ENCODE measurements around the gene CYP4V2. TPM values are rescaled to one million over a fixed set of nuclear protein-coding genes. Genes with fewer than 3 reads are reported as not detected.
"Not testable (repeated sequence)": the region's sequence is repeated elsewhere in the genome, so short reads cannot be mapped to it uniquely, and the experiment has no call there.

Gene CYP4V2
- total RNA-seq, 1 experiment from 2014 or later = 2.9 TPM

DNA sequence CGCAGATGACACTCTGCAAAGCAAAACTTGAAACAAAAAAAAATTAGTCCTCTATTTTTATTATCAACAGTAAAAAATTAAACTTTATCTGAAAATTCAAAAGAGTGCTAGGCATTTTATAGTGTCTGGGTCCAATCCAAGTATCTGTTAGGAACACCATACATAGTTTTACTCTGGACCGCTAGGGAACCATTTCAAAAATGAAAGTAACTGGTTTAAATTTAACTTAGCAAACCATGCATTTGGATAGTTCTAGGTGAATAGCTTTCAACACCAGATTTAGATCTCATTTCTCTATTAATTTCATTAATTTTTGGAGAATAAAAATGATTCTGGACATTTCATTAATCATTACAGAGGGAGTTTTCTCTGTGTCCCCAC lies 37.1 kb downstream of the CYP4V2 start:
- no peaks in the 10 kb centered on the region for H3K27me3 ChIP-seq (ENCODE audit: control insufficient read depth, insufficient read depth, low read length)

DNA sequence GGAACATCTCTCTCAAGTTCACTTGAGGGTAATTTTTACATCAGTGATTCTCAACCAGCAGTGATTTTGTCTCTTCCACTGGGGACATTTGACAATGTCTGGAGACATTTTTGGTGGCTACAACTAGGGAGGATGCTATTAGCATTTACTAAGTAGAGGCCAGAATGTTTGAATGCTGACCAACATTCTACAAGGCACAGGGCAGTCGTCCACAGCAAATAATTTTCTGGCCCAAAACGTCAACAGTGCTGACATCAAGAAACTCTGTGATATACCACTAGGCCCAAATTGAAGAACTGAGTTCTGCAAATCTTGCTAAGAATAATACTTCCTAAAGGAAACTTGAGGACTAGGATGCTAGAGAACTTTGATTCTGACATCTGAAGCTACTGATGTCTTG lies 43.0 kb downstream of the CYP4V2 start:
- Histone ChIP-seq H3K4me3 (ENCODE audit: insufficient read depth, low read depth, low read length) (no peak overlapping the region), H3K36me3 (replicated peaks; ENCODE audit: control insufficient read depth, insufficient read depth, low read length) (no peaks in the 10 kb centered on the region), H3K27me3 (ENCODE audit: control insufficient read depth, insufficient read depth, low read length) (no peaks in the 10 kb centered on the region)
- no peak for DNase-seq

More for the DNA sequence above, 37.1 kb downstream of the CYP4V2 start:
- H3K4me3 ChIP-seq (ENCODE audit: insufficient read depth, low read depth, low read length) = no peak overlapping the region
- DNase-seq = no peak
- no peaks in the 10 kb centered on the region; the same call in 1 of the 2 replicates for H3K36me3 ChIP-seq (replicated peaks; ENCODE audit: control insufficient read depth, insufficient read depth, low read length)

DNA sequence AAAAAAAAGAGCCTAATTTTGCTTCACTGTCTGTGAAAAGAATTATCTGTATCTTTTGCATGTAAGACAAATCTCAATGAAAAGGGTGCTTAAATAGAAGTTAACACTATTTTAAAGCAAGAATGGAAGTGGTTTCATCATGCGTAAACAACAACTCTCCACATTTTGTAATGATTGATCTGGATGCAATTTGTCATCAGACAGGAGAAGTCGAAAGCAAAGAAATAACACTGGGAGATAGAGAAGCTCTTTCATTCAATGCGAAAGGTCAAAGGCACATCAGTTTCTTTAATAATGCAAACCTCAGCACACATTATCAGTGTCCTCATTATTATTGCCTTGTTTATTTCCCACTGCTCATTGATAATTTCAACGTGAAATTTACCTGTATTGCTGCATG lies 44.8 kb downstream of the CYP4V2 start:
- Histone ChIP-seq H3K4me3 (ENCODE audit: insufficient read depth, low read depth, low read length) (no peak overlapping the region), H3K27me3 (ENCODE audit: control insufficient read depth, insufficient read depth, low read length) (no peaks in the 10 kb centered on the region), H3K36me3 (replicated peaks; ENCODE audit: control insufficient read depth, insufficient read depth, low read length) (no peaks in the 10 kb centered on the region)
- DNase-seq = no peak

DNA sequence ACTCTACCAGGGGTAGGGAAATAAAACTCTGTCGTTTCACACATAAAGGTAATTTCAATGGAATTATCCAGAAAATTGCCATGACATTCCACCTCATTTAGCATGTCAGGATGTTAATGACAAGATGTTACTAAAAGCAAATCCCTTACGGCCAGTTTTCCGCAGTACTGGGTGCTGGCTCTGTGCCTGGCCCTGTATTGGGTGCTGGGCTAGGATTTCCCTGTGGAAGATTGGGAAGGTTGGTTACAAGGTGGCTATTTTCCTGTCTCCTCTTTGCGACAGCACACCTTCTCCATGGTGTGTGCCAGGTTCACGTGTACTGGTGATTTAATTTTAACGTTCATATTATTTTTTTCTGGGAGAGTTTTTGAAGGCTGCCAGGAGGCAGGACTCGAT lies 49.1 kb downstream of the CYP4V2 start:
- Histone ChIP-seq H3K27me3 (ENCODE audit: control insufficient read depth, insufficient read depth, low read length) (no peaks in the 10 kb centered on the region), H3K36me3 (replicated peaks; ENCODE audit: control insufficient read depth, insufficient read depth, low read length) (no peaks in the 10 kb centered on the region), H3K4me3 (ENCODE audit: insufficient read depth, low read depth, low read length) (no peak overlapping the region)
- DNase-seq = no peak

DNA sequence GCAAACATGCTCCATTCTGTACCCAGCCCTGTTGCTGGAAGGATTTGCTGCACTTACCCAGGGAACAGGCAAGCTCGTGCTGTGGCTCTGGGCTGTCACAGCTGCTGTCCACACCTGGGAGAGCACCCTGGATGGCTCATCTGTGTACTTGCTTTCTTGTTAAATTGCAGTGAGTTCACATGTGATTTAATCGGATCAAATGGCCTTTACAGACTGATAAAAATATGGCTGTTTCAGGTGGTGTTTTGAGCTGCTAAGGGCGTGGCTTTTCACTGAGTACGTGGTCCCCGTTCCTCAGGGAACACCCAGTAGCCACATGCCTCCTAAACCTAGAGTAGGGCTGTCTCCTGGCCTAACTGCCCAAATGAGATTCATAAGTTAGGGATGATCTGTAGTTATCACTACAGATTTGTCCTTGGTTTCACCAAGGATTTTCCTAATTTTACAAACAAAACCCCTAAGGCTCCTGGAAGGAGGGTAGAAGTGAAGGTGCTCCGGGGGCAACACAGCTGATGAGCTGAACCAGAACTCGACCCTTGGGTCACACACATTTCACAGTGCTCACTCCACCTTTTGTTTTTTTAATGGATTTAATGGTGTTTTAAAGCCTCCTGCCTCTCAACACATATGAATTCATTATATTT lies 49.6 kb downstream of the CYP4V2 start:
- Histone ChIP-seq H3K4me3 (ENCODE audit: insufficient read depth, low read depth, low read length) (no peak overlapping the region), H3K27me3 (ENCODE audit: control insufficient read depth, insufficient read depth, low read length) (no peaks in the 10 kb centered on the region), H3K36me3 (replicated peaks; ENCODE audit: control insufficient read depth, insufficient read depth, low read length) (no peaks in the 10 kb centered on the region)
- no peak for DNase-seq

DNA sequence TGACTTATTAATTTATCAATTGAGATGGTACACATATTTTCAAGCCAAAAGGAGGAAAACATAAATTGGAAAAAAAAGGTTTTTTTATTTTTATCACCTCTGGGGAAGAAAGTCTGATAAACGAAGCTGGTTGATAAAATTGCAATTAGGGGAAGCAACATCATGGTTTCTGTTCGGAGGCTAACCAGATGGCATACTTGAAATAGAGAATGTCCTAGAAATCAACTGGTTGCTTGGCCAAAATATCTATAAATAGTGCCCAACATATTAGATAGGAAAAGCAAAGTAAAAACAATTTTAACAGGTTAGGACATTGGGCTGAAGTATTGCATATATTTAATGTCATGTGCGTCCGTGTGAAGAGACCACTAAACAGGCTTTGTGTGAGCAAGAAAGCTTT lies 50.2 kb downstream of the CYP4V2 start:
- Histone ChIP-seq H3K36me3 (replicated peaks; ENCODE audit: control insufficient read depth, insufficient read depth, low read length) (no peaks in the 10 kb centered on the region), H3K27me3 (ENCODE audit: control insufficient read depth, insufficient read depth, low read length) (no peaks in the 10 kb centered on the region), H3K4me3 (ENCODE audit: insufficient read depth, low read depth, low read length) (no peak overlapping the region)
- DNase-seq = no peak

DNA sequence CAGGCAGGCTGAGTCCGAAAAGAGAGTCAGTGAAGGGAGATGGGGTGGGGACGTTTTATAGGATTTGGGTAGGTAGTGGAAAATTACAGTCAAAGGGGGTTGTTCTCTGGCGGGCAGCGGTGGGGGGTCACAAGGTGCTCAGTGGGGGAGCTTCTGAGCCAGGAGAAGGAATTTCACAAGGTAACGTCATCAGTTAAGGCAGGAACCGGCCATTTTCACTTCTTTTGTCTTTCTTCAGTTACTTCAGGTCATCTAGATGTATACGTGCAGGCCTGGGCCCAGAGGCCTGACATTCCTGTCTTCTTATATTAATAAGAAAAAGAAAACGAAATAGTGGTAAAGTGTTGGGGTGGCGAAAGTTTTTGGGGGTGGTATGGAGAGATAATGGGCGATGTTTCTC lies 50.7 kb downstream of the CYP4V2 start:
- not testable (repeated sequence) for H3K27me3 ChIP-seq (ENCODE audit: control insufficient read depth, insufficient read depth, low read length); H3K4me3 ChIP-seq (ENCODE audit: insufficient read depth, low read depth, low read length); DNase-seq; H3K36me3 ChIP-seq (replicated peaks; ENCODE audit: control insufficient read depth, insufficient read depth, low read length)

DNA sequence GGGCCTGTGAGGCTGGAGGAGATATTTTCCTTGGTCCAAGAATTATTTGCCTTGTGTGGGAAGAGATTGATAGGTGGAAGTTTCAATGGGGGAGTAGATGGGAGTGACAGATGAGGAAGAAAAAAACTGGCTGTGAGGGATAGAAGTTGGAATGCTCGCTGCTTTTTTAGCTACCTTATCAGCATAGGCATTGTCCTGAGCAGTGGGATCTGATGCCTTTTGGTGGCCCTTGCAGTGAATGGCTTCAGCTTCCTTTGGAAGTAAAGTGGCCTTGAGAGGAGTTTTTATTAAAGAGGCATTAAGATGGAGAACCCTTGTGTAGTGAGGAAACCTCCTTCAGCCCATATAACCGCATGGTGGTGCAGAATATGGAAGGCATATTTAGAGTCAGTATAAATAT lies 52.0 kb downstream of the CYP4V2 start:
- no peak for DNase-seq
- Histone ChIP-seq H3K4me3 (ENCODE audit: insufficient read depth, low read depth, low read length) (peak overlapping the region; percentile 21), H3K27me3 (ENCODE audit: control insufficient read depth, insufficient read depth, low read length) (no peaks in the 10 kb centered on the region), H3K36me3 (replicated peaks; ENCODE audit: control insufficient read depth, insufficient read depth, low read length) (no peaks in the 10 kb centered on the region)

DNA sequence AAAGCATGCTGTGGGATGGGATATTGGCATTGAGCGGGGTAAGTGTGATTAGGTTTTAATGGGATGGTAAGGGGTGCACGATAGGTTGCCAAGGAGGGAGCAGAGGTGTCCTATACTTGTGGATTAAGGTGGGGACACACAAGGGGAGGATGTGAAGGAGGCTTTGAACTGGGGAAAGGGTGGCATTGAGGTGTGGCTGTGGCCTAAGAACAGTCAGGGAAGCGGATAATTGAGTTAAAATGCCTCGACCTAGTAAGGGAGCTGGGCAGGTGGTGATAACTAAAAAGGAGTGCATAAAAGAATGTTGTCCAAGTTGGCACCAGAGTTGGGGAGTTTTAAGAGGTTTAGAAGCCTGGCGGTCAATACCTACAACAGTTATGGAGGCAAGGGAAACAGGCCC lies 53.5 kb downstream of the CYP4V2 start:
- H3K27me3 ChIP-seq (ENCODE audit: control insufficient read depth, insufficient read depth, low read length) = no peaks in the 10 kb centered on the region
- H3K36me3 ChIP-seq (replicated peaks; ENCODE audit: control insufficient read depth, insufficient read depth, low read length) = no peaks in the 10 kb centered on the region
- peak overlapping the region; percentile 53 for H3K4me3 ChIP-seq (ENCODE audit: insufficient read depth, low read depth, low read length)
- DNase-seq = no peak

DNA sequence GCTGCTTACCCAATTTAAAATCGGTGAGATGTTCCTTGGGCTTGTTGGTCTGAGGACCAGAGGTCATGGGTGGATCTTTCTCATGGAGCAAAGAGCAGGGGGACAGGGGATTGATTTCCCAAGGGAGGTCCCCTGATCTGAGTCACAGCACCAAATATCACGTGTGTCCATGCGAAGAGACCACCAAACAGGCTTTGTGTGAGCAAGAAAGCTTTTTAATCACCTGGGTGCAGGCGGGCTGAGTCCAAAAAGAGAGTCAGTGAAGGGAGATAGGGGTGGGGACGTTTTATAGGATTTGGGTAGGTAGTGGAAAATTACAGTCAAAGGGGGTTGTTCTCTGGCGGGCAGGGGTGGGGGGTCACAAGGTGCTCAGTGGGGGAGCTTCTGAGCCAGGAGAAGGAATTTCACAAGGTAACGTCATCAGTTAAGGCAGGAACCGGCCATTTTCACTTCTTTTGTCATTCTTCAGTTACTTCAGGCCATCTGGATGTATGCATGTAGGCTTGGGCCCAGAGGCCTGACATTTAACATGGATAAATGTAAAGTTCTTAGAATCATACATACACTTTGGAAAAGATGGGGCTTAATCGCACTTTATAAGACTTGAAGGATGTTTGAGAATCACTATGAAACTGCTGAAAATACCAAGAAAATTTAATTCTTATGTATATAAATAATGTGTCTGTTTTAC lies 55.8 kb downstream of the CYP4V2 start:
- not testable (repeated sequence) for H3K27me3 ChIP-seq (ENCODE audit: control insufficient read depth, insufficient read depth, low read length); DNase-seq; H3K36me3 ChIP-seq (replicated peaks; ENCODE audit: control insufficient read depth, insufficient read depth, low read length)
- peak overlapping the region; percentile 55 for H3K4me3 ChIP-seq (ENCODE audit: insufficient read depth, low read depth, low read length)

DNA sequence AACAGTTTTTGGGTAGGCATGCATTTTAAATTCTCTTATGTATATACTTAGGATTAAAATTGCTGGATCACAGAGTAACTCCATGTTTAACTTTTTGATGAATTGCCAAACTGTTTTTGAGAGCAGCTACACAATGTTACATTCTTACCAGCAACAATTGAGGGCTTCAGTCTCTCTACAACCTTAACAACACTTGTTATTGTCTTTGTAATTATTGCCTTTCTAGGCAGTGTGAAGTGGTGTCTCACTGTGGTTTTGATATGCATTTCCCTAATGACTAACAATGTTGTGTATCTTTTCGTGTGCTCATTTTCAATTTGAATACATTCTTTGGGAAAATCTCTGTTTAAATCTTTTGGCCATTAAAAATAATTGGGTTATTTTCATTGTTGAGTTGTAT lies 57.3 kb downstream of the CYP4V2 start:
- H3K36me3 ChIP-seq (replicated peaks; ENCODE audit: control insufficient read depth, insufficient read depth, low read length) = no peaks in the 10 kb centered on the region
- H3K27me3 ChIP-seq (ENCODE audit: control insufficient read depth, insufficient read depth, low read length) = no peaks in the 10 kb centered on the region
- no peak for DNase-seq
- H3K4me3 ChIP-seq (ENCODE audit: insufficient read depth, low read depth, low read length) = no peak overlapping the region

DNA sequence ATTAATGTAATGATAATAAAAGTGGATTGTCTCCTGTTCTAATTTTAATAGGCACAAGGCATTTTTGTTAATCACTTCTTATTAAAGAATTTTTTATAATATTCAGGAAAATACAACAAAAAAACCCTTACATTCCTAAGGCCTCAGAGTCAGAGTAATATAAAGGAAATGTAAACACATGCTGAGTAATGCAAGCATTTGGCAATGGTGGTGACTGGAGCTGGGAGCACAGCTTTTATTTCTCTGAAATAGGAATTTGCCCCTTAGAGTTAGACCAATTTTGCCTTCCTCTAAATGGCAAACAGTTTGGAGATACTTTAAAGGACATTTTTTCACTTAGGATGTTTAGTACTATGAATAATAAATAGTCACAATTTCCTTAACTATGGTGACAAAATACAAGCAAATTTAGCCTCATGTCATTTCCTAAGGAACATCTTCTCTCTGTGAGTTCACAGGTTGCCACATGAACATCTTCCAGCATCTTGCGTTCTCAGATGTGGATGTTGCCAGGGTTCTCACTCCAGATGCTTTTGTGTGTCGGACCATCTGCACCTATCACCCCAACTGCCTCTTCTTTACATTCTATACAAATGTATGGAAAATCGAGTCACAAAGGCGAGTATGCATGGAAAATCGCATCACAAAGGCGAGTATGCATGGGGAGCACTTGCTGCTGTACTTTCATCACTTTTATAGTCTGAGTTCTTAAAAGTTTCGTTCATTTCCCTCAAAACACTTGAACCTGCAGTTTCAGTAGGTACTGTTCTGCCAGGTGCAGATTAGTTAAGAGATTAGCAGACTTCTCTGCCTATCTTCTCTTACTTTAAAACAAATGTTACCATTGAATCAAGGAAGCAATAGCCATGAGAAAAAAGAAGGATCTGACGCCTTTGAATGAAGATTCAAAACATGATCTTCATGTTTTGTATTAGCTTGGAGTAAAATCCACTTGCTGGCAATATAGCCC lies 58.7 kb downstream of the CYP4V2 start:
- Histone ChIP-seq H3K36me3 (replicated peaks; ENCODE audit: control insufficient read depth, insufficient read depth, low read length) (no peaks in the 10 kb centered on the region), H3K4me3 (ENCODE audit: insufficient read depth, low read depth, low read length) (no peak overlapping the region), H3K27me3 (ENCODE audit: control insufficient read depth, insufficient read depth, low read length) (no peaks in the 10 kb centered on the region)
- peak; percentile 46 for DNase-seq

DNA sequence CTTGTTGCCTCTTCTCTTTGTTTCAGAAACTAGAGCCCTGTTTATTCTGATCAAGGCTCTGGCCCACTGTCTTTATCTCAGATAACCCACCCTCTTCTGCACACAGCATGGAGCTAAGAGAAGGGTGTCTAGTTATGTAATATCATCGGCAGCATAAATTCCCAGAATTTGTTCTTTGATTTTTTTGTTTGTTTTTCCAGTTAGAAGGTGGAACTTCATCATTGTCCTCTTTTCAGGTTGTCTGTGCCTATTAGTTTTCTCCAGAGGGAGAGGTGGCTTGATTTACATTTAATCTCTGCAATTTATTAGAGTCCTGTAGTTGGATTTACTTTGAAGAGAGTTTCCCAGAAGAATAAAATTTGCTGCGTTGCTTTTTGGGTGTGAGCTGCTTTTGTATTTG lies 59.4 kb downstream of the CYP4V2 start:
- DNase-seq = no peak
- Histone ChIP-seq H3K36me3 (replicated peaks; ENCODE audit: control insufficient read depth, insufficient read depth, low read length) (no peaks in the 10 kb centered on the region), H3K4me3 (ENCODE audit: insufficient read depth, low read depth, low read length) (no peak overlapping the region), H3K27me3 (ENCODE audit: control insufficient read depth, insufficient read depth, low read length) (no peaks in the 10 kb centered on the region)

DNA sequence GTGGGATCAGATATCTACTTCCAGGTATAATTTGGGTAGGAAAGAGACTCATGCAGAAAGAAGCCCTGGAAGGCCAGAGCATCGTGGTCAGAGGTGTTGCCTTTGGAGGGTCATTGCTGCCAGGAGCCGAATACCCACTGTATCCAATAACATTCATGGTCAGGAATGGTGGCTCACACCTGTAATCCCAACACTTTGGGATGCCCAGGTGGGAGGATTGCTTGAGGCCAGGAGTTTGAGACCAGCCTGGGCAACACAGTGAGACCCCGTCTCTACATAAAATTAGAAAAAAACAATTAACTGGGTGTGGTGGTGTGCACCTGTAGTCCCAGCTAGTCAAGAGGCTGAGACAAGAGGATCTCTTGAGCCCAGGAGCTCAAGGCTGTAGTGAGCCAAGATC lies 63.8 kb downstream of the CYP4V2 start:
- Histone ChIP-seq H3K27me3 (ENCODE audit: control insufficient read depth, insufficient read depth, low read length) (no peaks in the 10 kb centered on the region), H3K36me3 (replicated peaks; ENCODE audit: control insufficient read depth, insufficient read depth, low read length) (no peaks in the 10 kb centered on the region; the same call in 1 of the 2 replicates), H3K4me3 (ENCODE audit: insufficient read depth, low read depth, low read length) (no peak overlapping the region)
- no peak for DNase-seq
